Adrenal gland (tissue), 5 donors: Measurements from ENCODE around the gene GMDS.

ENCODE experiments used
- POLR2A ChIP-seq, 2 donors: fragments of 450-650 bp; IDR thresholded peaks; one replicate each; pipeline ENCODE4 v1.6.1; 2017; ENCODE audit warnings: antibody characterized with exemption in 2 of 2, mild to moderate bottlenecking in 2 of 2, moderate library complexity in 1 of 2
- TF ChIP-seq, protein P1 (sequence below), 6 experiments: fragments of 450-650 bp in 4 of 6; fragments of 200-600 bp in 2 of 6; sonication (generic) in 1 of 6; IDR thresholded peaks; 1 replicate in 5 of 6; 2 replicates in 1 of 6; pipeline versions ENCODE4 v1.5.1 to v1.8.0; 2016 to 2021; ENCODE audit warnings: antibody characterized with exemption in 6 of 6, mild to moderate bottlenecking in 2 of 6, moderate library complexity in 1 of 6
- donor health status: DM: no; HTN: no; CAD: no.

DNA sequence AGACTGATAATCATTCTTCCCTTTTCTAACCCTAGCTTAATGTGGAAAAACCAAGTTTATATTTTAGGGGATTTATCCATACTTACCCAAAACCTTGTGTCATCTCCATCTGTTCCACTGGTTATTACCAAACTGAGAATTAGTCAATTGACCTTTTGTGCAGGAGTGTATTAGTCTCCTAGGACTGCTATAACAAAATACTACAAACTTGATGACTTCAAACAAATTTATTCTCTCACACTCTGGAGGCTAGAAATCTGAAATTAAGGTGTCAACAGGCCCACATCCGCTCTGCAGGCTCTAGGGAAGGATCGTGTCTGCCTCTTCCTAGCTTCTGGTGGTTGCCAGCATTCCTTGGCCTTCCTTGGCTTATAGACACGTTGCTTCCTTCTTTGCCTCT lies 12.7 kb upstream of the GMDS start:
- no peak for TF ChIP-seq POLR2A (IDR thresholded peaks at IDR 0.05)
- TF ChIP-seq, protein P1, sequence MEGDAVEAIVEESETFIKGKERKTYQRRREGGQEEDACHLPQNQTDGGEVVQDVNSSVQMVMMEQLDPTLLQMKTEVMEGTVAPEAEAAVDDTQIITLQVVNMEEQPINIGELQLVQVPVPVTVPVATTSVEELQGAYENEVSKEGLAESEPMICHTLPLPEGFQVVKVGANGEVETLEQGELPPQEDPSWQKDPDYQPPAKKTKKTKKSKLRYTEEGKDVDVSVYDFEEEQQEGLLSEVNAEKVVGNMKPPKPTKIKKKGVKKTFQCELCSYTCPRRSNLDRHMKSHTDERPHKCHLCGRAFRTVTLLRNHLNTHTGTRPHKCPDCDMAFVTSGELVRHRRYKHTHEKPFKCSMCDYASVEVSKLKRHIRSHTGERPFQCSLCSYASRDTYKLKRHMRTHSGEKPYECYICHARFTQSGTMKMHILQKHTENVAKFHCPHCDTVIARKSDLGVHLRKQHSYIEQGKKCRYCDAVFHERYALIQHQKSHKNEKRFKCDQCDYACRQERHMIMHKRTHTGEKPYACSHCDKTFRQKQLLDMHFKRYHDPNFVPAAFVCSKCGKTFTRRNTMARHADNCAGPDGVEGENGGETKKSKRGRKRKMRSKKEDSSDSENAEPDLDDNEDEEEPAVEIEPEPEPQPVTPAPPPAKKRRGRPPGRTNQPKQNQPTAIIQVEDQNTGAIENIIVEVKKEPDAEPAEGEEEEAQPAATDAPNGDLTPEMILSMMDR (IDR thresholded peaks at IDR 0.05) = no peak
